ENCODE measurements around the gene WNT9A. TPM values are rescaled to one million over a fixed set of nuclear protein-coding genes. Genes with fewer than 3 reads are reported as not detected.
"Not testable (repeated sequence)": the region's sequence is repeated elsewhere in the genome, so short reads cannot be mapped to it uniquely, and the experiment has no call there.

The WNT9A gene
- total and polyA plus RNA-seq, 4 donors = 0.03 to 0.08 TPM; not detected in 2

DNA sequence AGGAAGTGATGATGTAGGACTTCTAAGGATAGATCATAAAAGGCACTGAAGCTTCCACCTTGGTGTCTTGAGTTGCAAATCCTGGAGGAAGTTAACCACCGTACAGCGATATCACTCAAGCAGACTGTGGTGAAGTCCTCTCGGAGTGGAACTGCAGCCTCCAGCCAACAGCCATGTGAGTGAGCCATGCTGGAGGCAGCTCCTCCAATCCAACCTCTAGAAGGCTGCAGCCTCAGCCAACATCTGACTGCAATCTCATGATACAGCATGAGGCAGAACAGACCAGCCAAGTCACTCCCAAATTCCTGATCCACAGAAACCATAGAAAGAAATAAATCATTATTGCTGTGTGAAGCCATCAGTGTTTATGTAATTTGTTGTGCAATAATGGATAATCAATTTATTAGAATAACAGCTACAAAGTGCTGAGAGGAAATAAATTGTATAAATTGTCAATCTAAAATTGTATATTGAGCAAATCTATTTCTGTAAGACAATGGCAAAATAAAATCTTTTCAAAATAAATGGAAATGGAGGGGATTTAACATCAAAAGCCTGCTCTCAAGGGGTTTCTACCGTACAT lies 67.3 kb downstream of the WNT9A start:
- no peak for TF ChIP-seq NR2F2 (IDR thresholded peaks at IDR 0.05)
- no peak for TF ChIP-seq SP1 (IDR thresholded peaks at IDR 0.05)
- TF ChIP-seq FOXA2 (IDR thresholded peaks at IDR 0.05) = no peak
- no peak for TF ChIP-seq GABPA (IDR thresholded peaks at IDR 0.05 in 1 of 2, conservative IDR thresholded peaks at IDR 0.05 in 1 of 2)
- TF ChIP-seq, protein P1, sequence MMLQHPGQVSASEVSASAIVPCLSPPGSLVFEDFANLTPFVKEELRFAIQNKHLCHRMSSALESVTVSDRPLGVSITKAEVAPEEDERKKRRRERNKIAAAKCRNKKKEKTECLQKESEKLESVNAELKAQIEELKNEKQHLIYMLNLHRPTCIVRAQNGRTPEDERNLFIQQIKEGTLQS (IDR thresholded peaks at IDR 0.05) = no peak
- TF ChIP-seq FOXA1 (IDR thresholded peaks at IDR 0.05) = no peak
- no peak for TF ChIP-seq JUND (IDR thresholded peaks at IDR 0.05)
- no peak for TF ChIP-seq RAD21 (IDR thresholded peaks at IDR 0.05)
- TF ChIP-seq, protein P2, sequence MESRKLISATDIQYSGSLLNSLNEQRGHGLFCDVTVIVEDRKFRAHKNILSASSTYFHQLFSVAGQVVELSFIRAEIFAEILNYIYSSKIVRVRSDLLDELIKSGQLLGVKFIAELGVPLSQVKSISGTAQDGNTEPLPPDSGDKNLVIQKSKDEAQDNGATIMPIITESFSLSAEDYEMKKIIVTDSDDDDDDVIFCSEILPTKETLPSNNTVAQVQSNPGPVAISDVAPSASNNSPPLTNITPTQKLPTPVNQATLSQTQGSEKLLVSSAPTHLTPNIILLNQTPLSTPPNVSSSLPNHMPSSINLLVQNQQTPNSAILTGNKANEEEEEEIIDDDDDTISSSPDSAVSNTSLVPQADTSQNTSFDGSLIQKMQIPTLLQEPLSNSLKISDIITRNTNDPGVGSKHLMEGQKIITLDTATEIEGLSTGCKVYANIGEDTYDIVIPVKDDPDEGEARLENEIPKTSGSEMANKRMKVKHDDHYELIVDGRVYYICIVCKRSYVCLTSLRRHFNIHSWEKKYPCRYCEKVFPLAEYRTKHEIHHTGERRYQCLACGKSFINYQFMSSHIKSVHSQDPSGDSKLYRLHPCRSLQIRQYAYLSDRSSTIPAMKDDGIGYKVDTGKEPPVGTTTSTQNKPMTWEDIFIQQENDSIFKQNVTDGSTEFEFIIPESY (IDR thresholded peaks at IDR 0.05) = no peak
- TF ChIP-seq RXRA (IDR thresholded peaks at IDR 0.05) = no peak
- no peak for TF ChIP-seq TAF1 (conservative IDR thresholded peaks at IDR 0.05)
- no peak for TF ChIP-seq YY1 (IDR thresholded peaks at IDR 0.05)
- TF ChIP-seq, protein P3, sequence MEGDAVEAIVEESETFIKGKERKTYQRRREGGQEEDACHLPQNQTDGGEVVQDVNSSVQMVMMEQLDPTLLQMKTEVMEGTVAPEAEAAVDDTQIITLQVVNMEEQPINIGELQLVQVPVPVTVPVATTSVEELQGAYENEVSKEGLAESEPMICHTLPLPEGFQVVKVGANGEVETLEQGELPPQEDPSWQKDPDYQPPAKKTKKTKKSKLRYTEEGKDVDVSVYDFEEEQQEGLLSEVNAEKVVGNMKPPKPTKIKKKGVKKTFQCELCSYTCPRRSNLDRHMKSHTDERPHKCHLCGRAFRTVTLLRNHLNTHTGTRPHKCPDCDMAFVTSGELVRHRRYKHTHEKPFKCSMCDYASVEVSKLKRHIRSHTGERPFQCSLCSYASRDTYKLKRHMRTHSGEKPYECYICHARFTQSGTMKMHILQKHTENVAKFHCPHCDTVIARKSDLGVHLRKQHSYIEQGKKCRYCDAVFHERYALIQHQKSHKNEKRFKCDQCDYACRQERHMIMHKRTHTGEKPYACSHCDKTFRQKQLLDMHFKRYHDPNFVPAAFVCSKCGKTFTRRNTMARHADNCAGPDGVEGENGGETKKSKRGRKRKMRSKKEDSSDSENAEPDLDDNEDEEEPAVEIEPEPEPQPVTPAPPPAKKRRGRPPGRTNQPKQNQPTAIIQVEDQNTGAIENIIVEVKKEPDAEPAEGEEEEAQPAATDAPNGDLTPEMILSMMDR (IDR thresholded peaks at IDR 0.05; ENCODE audit: low read depth, low read length, missing input control) = no peak
- TF ChIP-seq EGR1 (IDR thresholded peaks at IDR 0.05; ENCODE audit: low read depth in 2 of 2) = no peak
- TF ChIP-seq, protein P4, sequence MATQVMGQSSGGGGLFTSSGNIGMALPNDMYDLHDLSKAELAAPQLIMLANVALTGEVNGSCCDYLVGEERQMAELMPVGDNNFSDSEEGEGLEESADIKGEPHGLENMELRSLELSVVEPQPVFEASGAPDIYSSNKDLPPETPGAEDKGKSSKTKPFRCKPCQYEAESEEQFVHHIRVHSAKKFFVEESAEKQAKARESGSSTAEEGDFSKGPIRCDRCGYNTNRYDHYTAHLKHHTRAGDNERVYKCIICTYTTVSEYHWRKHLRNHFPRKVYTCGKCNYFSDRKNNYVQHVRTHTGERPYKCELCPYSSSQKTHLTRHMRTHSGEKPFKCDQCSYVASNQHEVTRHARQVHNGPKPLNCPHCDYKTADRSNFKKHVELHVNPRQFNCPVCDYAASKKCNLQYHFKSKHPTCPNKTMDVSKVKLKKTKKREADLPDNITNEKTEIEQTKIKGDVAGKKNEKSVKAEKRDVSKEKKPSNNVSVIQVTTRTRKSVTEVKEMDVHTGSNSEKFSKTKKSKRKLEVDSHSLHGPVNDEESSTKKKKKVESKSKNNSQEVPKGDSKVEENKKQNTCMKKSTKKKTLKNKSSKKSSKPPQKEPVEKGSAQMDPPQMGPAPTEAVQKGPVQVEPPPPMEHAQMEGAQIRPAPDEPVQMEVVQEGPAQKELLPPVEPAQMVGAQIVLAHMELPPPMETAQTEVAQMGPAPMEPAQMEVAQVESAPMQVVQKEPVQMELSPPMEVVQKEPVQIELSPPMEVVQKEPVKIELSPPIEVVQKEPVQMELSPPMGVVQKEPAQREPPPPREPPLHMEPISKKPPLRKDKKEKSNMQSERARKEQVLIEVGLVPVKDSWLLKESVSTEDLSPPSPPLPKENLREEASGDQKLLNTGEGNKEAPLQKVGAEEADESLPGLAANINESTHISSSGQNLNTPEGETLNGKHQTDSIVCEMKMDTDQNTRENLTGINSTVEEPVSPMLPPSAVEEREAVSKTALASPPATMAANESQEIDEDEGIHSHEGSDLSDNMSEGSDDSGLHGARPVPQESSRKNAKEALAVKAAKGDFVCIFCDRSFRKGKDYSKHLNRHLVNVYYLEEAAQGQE (IDR thresholded peaks at IDR 0.05) = no peak
- no peak for TF ChIP-seq HNF4G (IDR thresholded peaks at IDR 0.05)
- TF ChIP-seq, protein P5, sequence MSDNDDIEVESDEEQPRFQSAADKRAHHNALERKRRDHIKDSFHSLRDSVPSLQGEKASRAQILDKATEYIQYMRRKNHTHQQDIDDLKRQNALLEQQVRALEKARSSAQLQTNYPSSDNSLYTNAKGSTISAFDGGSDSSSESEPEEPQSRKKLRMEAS (IDR thresholded peaks at IDR 0.05) = no peak
- no peak for TF ChIP-seq HNF4A (conservative IDR thresholded peaks at IDR 0.05)
- WGBS = 80% methylated on average over 4 of the region's 4 CpGs
- H3K9ac ChIP-seq (ENCODE audit: low read depth in 1 of 2, low read length in 2 of 2) = no peak overlapping the region
- no peaks in the 10 kb centered on the region for H3K9me3 ChIP-seq (ENCODE audit: control insufficient read depth in 4 of 4, low read length in 3 of 4)
- peaks cover 0 to 5% (median 0%) of the 10 kb centered on the region in 4 donors for H3K27me3 ChIP-seq (ENCODE audit: control insufficient read depth in 4 of 4, insufficient read depth in 4 of 4, low read length in 3 of 4)
- H3K36me3 ChIP-seq (ENCODE audit: control insufficient read depth in 4 of 4, insufficient read depth in 3 of 4, low read depth in 1 of 4, low read length in 3 of 4) = no peaks in the 10 kb centered on the region
- no peak for DNase-seq (ENCODE audit: low spot score)
- no peak overlapping the region for H3K4me3 ChIP-seq (ENCODE audit: low read depth in 1 of 3, low read length in 3 of 3)
- H3K4me1 ChIP-seq (ENCODE audit: control insufficient read depth in 4 of 4, insufficient read depth in 4 of 4, low read length in 3 of 4) = no peaks in the 10 kb centered on the region
- no peak overlapping the region for H3K27ac ChIP-seq (ENCODE audit: low read depth in 1 of 2, low read length in 2 of 2)

DNA sequence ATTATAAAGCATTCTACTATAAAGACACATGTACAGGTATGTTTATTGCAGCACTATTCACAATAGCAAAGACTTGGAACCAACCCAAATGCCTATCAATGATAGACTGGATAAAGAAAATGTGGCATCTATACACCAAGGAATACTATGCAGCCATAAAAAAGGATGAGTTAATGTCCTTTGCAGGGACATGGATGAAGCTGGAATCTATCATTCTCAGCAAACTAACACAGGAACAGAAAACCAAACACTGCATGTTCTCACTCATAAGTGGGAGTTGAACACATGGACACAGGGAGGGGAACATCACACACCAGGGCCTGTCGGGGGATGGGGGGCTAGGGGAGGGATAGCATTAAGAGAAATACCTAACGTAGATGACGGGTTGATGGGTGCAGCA lies 69.9 kb downstream of the WNT9A start:
- H3K27ac ChIP-seq (ENCODE audit: low read depth in 1 of 2, low read length in 2 of 2); H3K9ac ChIP-seq (ENCODE audit: low read depth in 1 of 2, low read length in 2 of 2); H3K36me3 ChIP-seq (ENCODE audit: control insufficient read depth in 4 of 4, insufficient read depth in 3 of 4, low read depth in 1 of 4, low read length in 3 of 4); DNase-seq (ENCODE audit: low spot score); H3K4me1 ChIP-seq (ENCODE audit: control insufficient read depth in 4 of 4, insufficient read depth in 4 of 4, low read length in 3 of 4); H3K27me3 ChIP-seq (ENCODE audit: control insufficient read depth in 4 of 4, insufficient read depth in 4 of 4, low read length in 3 of 4); H3K4me3 ChIP-seq (ENCODE audit: low read depth in 1 of 3, low read length in 3 of 3); H3K9me3 ChIP-seq (ENCODE audit: control insufficient read depth in 4 of 4, low read length in 3 of 4): not testable (repeated sequence)
- WGBS = 80% methylated on average over 3 of the region's 3 CpGs

DNA sequence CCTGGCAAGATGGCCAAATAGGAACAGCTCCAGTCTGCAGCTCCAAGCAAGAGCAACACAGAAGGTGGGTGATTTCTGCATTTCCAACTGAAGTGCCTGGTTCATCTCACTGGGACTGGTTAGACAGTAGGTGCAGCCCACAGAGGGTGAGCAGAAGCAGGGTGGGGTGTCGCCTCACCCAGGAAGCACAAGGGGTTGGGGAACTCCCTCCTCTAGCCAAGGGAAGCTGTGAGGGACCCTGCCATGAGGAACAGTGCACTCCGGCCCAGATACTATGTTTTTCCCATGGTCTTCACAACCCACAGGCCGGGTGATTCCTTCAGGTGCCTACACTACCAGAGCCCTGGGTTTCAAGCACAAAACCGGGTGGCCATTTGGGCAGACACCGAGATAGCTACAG lies 75.8 kb downstream of the WNT9A start:
- not testable (repeated sequence) for H3K9me3 ChIP-seq (ENCODE audit: control insufficient read depth in 4 of 4, low read length in 3 of 4); H3K9ac ChIP-seq (ENCODE audit: low read depth in 1 of 2, low read length in 2 of 2); H3K4me3 ChIP-seq (ENCODE audit: low read depth in 1 of 3, low read length in 3 of 3); H3K4me1 ChIP-seq (ENCODE audit: control insufficient read depth in 4 of 4, insufficient read depth in 4 of 4, low read length in 3 of 4); H3K27ac ChIP-seq (ENCODE audit: low read depth in 1 of 2, low read length in 2 of 2); H3K36me3 ChIP-seq (ENCODE audit: control insufficient read depth in 4 of 4, insufficient read depth in 3 of 4, low read depth in 1 of 4, low read length in 3 of 4); DNase-seq (ENCODE audit: low spot score); H3K27me3 ChIP-seq (ENCODE audit: control insufficient read depth in 4 of 4, insufficient read depth in 4 of 4, low read length in 3 of 4)
- 75% methylated on average over 5 of the region's 5 CpGs for WGBS
